ENCODE measurements around the gene C12orf43. TPM values are rescaled to one million over a fixed set of nuclear protein-coding genes. Genes with fewer than 3 reads are reported as not detected.
"Not testable (repeated sequence)": the region's sequence is repeated elsewhere in the genome, so short reads cannot be mapped to it uniquely, and the experiment has no call there.

Gene C12orf43
- total RNA-seq: 10 to 100 TPM; 26.6 to 34.8 TPM

- H3K27ac Mint-ChIP-seq: peak within 1 kb of the TSS; percentile 86 to 97
- ATAC-seq (peak; percentile 98 to 100), DNase-seq (ENCODE audit: low spot score) (peak; percentile 94)
- no peaks in the 10 kb centered on the region for H3K9me3 Mint-ChIP-seq
- H3K4me1 Mint-ChIP-seq (ENCODE audit: low read depth in 2 of 2): peaks cover 19 to 21% of the 10 kb centered on the region in 2 donors
- H3K4me3 Mint-ChIP-seq: peak within 1 kb of the TSS; percentile 97
- peaks cover 8% of the 10 kb centered on the region for H3K36me3 Mint-ChIP-seq
- H3K27me3 Mint-ChIP-seq: no peaks in the 10 kb centered on the region
Observed at GRCh38 chr12:121015825-121016766, at the start of gene C12orf43. C12orf43 (minus strand) TSS chr12:121016487; CDS start chr12:121016474, 13 bp downstream.

- ATAC-seq: no peak
- no peaks in the 10 kb centered on the region for H3K9me3 Mint-ChIP-seq
- peaks cover 3 to 5% of the 10 kb centered on the region in 2 donors for H3K4me1 Mint-ChIP-seq (ENCODE audit: low read depth in 2 of 2)
- DNase-seq (ENCODE audit: low spot score): no peak
- no peaks in the 10 kb centered on the region for H3K27me3 Mint-ChIP-seq
- no peak overlapping the region for H3K27ac Mint-ChIP-seq
- no peaks in the 10 kb centered on the region for H3K36me3 Mint-ChIP-seq
- no peak overlapping the region for H3K4me3 Mint-ChIP-seq
Observed at GRCh38 chr12:121065345-121065744, 49.1 kb upstream of the C12orf43 start.

- not testable (repeated sequence) for H3K9me3 Mint-ChIP-seq; H3K27ac Mint-ChIP-seq; ATAC-seq; DNase-seq (ENCODE audit: low spot score); H3K4me3 Mint-ChIP-seq; H3K27me3 Mint-ChIP-seq; H3K36me3 Mint-ChIP-seq
- peaks cover 8 to 12% of the 10 kb centered on the region in 2 donors for H3K4me1 Mint-ChIP-seq (ENCODE audit: low read depth in 2 of 2)
Observed at GRCh38 chr12:121064586-121064985, 48.3 kb upstream of the C12orf43 start.

- ATAC-seq: no peak
Observed at GRCh38 chr12:121064116-121064515, 47.8 kb upstream of the C12orf43 start.

GRCh38 chr12:121062391-121063045 lies 46.2 kb upstream of the C12orf43 start:
- Mint-ChIP-seq H3K4me3 (no peak overlapping the region), H3K27ac (no peak overlapping the region), H3K27me3 (no peaks in the 10 kb centered on the region), H3K4me1 (ENCODE audit: low read depth in 2 of 2) (peaks cover 12 to 17% of the 10 kb centered on the region in 2 donors), H3K9me3 (no peaks in the 10 kb centered on the region), H3K36me3 (no peaks in the 10 kb centered on the region)
- DNase-seq (ENCODE audit: low spot score) (no peak), ATAC-seq (no peak)

More at GRCh38 chr12:121064116-121064515, 47.8 kb upstream of the C12orf43 start:
- DNase-seq (ENCODE audit: low spot score): no peak
- Mint-ChIP-seq H3K27me3 (no peaks in the 10 kb centered on the region), H3K27ac (no peak overlapping the region), H3K4me3 (no peak overlapping the region), H3K4me1 (ENCODE audit: low read depth in 2 of 2) (peaks cover 10 to 15% of the 10 kb centered on the region in 2 donors), H3K36me3 (no peaks in the 10 kb centered on the region), H3K9me3 (no peaks in the 10 kb centered on the region)

GRCh38 chr12:121061831-121062230 lies 45.5 kb upstream of the C12orf43 start:
- ATAC-seq: no peak
- Mint-ChIP-seq H3K4me3 (no peak overlapping the region), H3K9me3 (no peaks in the 10 kb centered on the region), H3K27me3 (no peaks in the 10 kb centered on the region), H3K4me1 (ENCODE audit: low read depth in 2 of 2) (peaks cover 12 to 17% of the 10 kb centered on the region in 2 donors), H3K27ac (no peak overlapping the region), H3K36me3 (no peaks in the 10 kb centered on the region)
- DNase-seq (ENCODE audit: low spot score): no peak

GRCh38 chr12:121060149-121061001 lies 44.1 kb upstream of the C12orf43 start:
- H3K4me3 Mint-ChIP-seq: peak overlapping the region; percentile 90
- no peaks in the 10 kb centered on the region for H3K36me3 Mint-ChIP-seq
- ATAC-seq: peak; percentile 94 to 95
- no peak for DNase-seq (ENCODE audit: low spot score)
- H3K4me1 Mint-ChIP-seq (ENCODE audit: low read depth in 2 of 2): peaks cover 12 to 17% of the 10 kb centered on the region in 2 donors
- no peaks in the 10 kb centered on the region for H3K9me3 Mint-ChIP-seq
- no peaks in the 10 kb centered on the region for H3K27me3 Mint-ChIP-seq
- peak overlapping the region; percentile 95 to 97 for H3K27ac Mint-ChIP-seq

- no peak for DNase-seq (ENCODE audit: low spot score)
Observed at GRCh38 chr12:121059031-121059898, 43.0 kb upstream of the C12orf43 start.

GRCh38 chr12:121057794-121058193 lies 41.5 kb upstream of the C12orf43 start:
- no peaks in the 10 kb centered on the region for H3K36me3 Mint-ChIP-seq
- no peaks in the 10 kb centered on the region for H3K27me3 Mint-ChIP-seq
- no peaks in the 10 kb centered on the region for H3K9me3 Mint-ChIP-seq
- H3K27ac Mint-ChIP-seq: no peak overlapping the region
- H3K4me3 Mint-ChIP-seq: no peak overlapping the region
- no peak for ATAC-seq
- DNase-seq (ENCODE audit: low spot score): no peak
- H3K4me1 Mint-ChIP-seq (ENCODE audit: low read depth in 2 of 2): peaks cover 12 to 17% of the 10 kb centered on the region in 2 donors

More at GRCh38 chr12:121059031-121059898, 43.0 kb upstream of the C12orf43 start:
- ATAC-seq: no peak
- Mint-ChIP-seq H3K36me3 (no peaks in the 10 kb centered on the region), H3K4me3 (peak overlapping the region; percentile 90), H3K4me1 (ENCODE audit: low read depth in 2 of 2) (peaks cover 12 to 17% of the 10 kb centered on the region in 2 donors), H3K27ac (peak overlapping the region; percentile 95 to 97), H3K27me3 (no peaks in the 10 kb centered on the region), H3K9me3 (no peaks in the 10 kb centered on the region)

- Mint-ChIP-seq H3K9me3 (no peaks in the 10 kb centered on the region), H3K4me3 (no peak overlapping the region), H3K36me3 (no peaks in the 10 kb centered on the region), H3K27me3 (peaks cover 0 to 6% of the 10 kb centered on the region in 2 donors), H3K4me1 (ENCODE audit: low read depth in 2 of 2) (no peaks in the 10 kb centered on the region), H3K27ac (no peak overlapping the region)
- ATAC-seq: peak in 1 of 2 donors; percentile 6
- no peak for DNase-seq (ENCODE audit: low spot score)
Observed at GRCh38 chr12:121053706-121054105, 37.4 kb upstream of the C12orf43 start.

GRCh38 chr12:121050725-121051124 lies 34.4 kb upstream of the C12orf43 start:
- ATAC-seq (no peak), DNase-seq (ENCODE audit: low spot score) (no peak)
- Mint-ChIP-seq H3K9me3 (no peaks in the 10 kb centered on the region), H3K4me1 (ENCODE audit: low read depth in 2 of 2) (peaks cover 0 to 5% of the 10 kb centered on the region in 2 donors), H3K27ac (no peak overlapping the region), H3K27me3 (peaks cover 0 to 6% of the 10 kb centered on the region in 2 donors), H3K4me3 (no peak overlapping the region), H3K36me3 (no peaks in the 10 kb centered on the region)

GRCh38 chr12:121048442-121048841 lies 32.2 kb upstream of the C12orf43 start:
- Mint-ChIP-seq H3K9me3 (no peaks in the 10 kb centered on the region), H3K27me3 (peaks cover 0 to 18% of the 10 kb centered on the region in 2 donors), H3K36me3 (no peaks in the 10 kb centered on the region), H3K4me3 (peak overlapping the region; percentile 8), H3K4me1 (ENCODE audit: low read depth in 2 of 2) (peaks cover 4 to 12% of the 10 kb centered on the region in 2 donors), H3K27ac (peak overlapping the region in 1 of 2 donors; percentile 28)
- no peak for ATAC-seq
- no peak for DNase-seq (ENCODE audit: low spot score)
